Measurements from ENCODE around the gene FREM1. TPM values are rescaled to one million over a fixed set of nuclear protein-coding genes. Genes with fewer than 3 reads are reported as not detected.
A peak's percentile ranks its signal among the peaks of the same experiment; 100 is the strongest.

FREM1 gene
- polyA plus RNA-seq, 4 donors, result 1.1 to 16.9 (median 9.3) TPM

DNA sequence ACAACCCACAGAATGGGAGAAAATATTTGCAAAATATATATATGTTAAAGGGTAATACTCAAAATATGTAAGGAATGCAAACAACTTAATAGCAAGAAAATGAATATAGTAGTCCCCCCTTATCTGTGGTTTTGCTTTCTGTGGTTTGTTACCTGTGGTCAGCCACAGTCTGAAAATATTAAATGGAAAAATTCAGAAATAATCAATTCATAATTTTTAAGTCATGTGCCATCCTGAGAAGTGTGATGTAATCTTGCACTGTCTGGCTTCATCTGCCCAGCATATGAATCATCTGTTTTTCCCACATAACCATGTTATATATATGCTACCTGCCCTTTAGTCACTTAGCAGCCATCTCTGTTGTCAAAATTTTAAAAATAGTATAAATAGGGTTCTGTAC lies 199.4 kb downstream of the FREM1 start:
- no peaks in the 10 kb centered on the region for H3K36me3 ChIP-seq (ENCODE audit: control insufficient read depth in 3 of 3, insufficient read depth in 2 of 3, low read depth in 1 of 3, low read length in 3 of 3)
- no peak for FAIRE-seq
- H3K4me3 ChIP-seq (ENCODE audit: low read depth in 1 of 3, low read length in 3 of 3), result no peak overlapping the region
- H3K9me3 ChIP-seq (ENCODE audit: control insufficient read depth in 2 of 2, insufficient read depth in 1 of 2, low read depth in 1 of 2, low read length in 1 of 2), result no peaks in the 10 kb centered on the region
- H3K27me3 ChIP-seq (ENCODE audit: control insufficient read depth in 3 of 3, insufficient read depth in 3 of 3, low read length in 3 of 3), result no peaks in the 10 kb centered on the region
- H3K4me1 ChIP-seq (ENCODE audit: control insufficient read depth in 3 of 3, insufficient read depth in 2 of 3, low read depth in 1 of 3, low read length in 2 of 3), result no peaks in the 10 kb centered on the region
- no peak overlapping the region for H3K27ac ChIP-seq (ENCODE audit: low read depth in 1 of 3, low read length in 2 of 3)
- no peak for DNase-seq

DNA sequence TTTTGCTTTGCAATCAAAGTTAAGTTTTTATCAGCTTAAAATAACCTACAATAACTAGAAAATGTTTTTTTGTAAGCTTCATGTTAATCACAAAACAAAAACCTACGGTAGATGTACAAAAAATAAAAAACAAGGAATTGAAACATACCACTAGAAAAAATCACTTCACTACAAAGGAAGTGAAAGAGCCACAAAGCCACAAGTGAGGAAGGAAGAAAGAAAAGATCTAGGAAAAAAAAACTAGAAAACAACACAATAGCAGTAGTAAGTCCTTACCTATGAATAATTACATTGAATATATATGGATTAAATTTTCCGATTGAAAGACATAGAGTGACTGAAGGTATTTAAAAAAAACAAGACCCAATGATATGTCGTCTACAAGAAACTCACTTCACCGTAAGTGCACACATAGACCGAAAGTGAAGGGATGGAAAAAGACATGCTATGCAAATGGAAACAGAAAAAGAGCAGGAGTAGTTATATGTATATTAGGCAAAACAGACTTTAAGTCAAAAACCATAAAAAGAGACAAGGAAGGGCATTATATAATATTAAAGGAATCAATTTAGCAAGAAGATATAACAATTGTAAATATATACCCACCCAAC lies 203.6 kb downstream of the FREM1 start:
- no peak for DNase-seq
- 84 to 90% (median 88%) methylated on average over 5 of the region's 5 CpGs for WGBS, 3 donors
- no peaks in the 10 kb centered on the region for H3K4me1 ChIP-seq (ENCODE audit: control insufficient read depth in 3 of 3, insufficient read depth in 2 of 3, low read depth in 1 of 3, low read length in 2 of 3)
- H3K27ac ChIP-seq (ENCODE audit: low read depth in 1 of 3, low read length in 2 of 3), result no peak overlapping the region
- H3K36me3 ChIP-seq (ENCODE audit: control insufficient read depth in 3 of 3, insufficient read depth in 2 of 3, low read depth in 1 of 3, low read length in 3 of 3), result no peaks in the 10 kb centered on the region
- H3K9me3 ChIP-seq (ENCODE audit: control insufficient read depth in 2 of 2, insufficient read depth in 1 of 2, low read depth in 1 of 2, low read length in 1 of 2), result peaks cover 0 to 10% of the 10 kb centered on the region in 2 donors
- H3K27me3 ChIP-seq (ENCODE audit: control insufficient read depth in 3 of 3, insufficient read depth in 3 of 3, low read length in 3 of 3), result no peaks in the 10 kb centered on the region
- no peak overlapping the region for H3K4me3 ChIP-seq (ENCODE audit: low read depth in 1 of 3, low read length in 3 of 3)
- no peak for FAIRE-seq

- FAIRE-seq, result no peak
- Histone ChIP-seq H3K4me3 (ENCODE audit: low read depth in 1 of 3, low read length in 3 of 3) (no peak overlapping the region), H3K36me3 (ENCODE audit: control insufficient read depth in 3 of 3, insufficient read depth in 2 of 3, low read depth in 1 of 3, low read length in 3 of 3) (no peaks in the 10 kb centered on the region), H3K27ac (ENCODE audit: low read depth in 1 of 3, low read length in 2 of 3) (no peak overlapping the region), H3K27me3 (ENCODE audit: control insufficient read depth in 3 of 3, insufficient read depth in 3 of 3, low read length in 3 of 3) (peaks cover 0 to 3% (median 0%) of the 10 kb centered on the region in 3 donors), H3K9me3 (ENCODE audit: control insufficient read depth in 2 of 2, insufficient read depth in 1 of 2, low read depth in 1 of 2, low read length in 1 of 2) (peaks cover 0 to 10% of the 10 kb centered on the region in 2 donors), H3K4me1 (ENCODE audit: control insufficient read depth in 3 of 3, insufficient read depth in 2 of 3, low read depth in 1 of 3, low read length in 2 of 3) (no peaks in the 10 kb centered on the region)
- no peak for DNase-seq
These were observed 205.1 kb downstream of the FREM1 start for GRCh38 chr9:14705079-14705478.

DNA sequence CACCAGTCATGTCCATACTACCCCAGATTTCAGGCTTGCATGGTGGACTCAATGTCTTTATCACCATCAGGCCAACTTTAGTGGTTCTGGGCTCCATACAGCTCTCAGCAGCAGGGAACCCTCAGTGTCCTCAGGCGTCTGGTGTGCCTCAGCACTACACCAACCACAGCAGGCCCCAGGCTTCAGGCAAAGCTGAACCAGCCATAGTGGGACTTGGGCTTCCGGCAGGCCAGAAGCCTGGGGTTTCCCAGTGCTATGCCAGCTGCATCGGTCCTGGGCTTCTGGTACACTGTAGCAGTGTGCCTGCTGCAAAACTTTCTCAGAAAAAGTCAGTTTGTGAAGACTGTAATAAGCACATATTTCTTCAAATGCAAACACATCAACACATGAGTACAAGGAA lies 205.9 kb downstream of the FREM1 start:
- WGBS, 3 donors, result 87 to 95% (median 88%) methylated on average over 3 of the region's 3 CpGs
- peaks cover 0 to 10% of the 10 kb centered on the region in 2 donors for H3K9me3 ChIP-seq (ENCODE audit: control insufficient read depth in 2 of 2, insufficient read depth in 1 of 2, low read depth in 1 of 2, low read length in 1 of 2)
- no peak overlapping the region for H3K27ac ChIP-seq (ENCODE audit: low read depth in 1 of 3, low read length in 2 of 3)
- H3K27me3 ChIP-seq (ENCODE audit: control insufficient read depth in 3 of 3, insufficient read depth in 3 of 3, low read length in 3 of 3), result peaks cover 0 to 3% (median 0%) of the 10 kb centered on the region in 3 donors
- FAIRE-seq (no peak), DNase-seq (no peak)
- no peaks in the 10 kb centered on the region for H3K36me3 ChIP-seq (ENCODE audit: control insufficient read depth in 3 of 3, insufficient read depth in 2 of 3, low read depth in 1 of 3, low read length in 3 of 3)
- no peak overlapping the region for H3K4me3 ChIP-seq (ENCODE audit: low read depth in 1 of 3, low read length in 3 of 3)
- no peaks in the 10 kb centered on the region for H3K4me1 ChIP-seq (ENCODE audit: control insufficient read depth in 3 of 3, insufficient read depth in 2 of 3, low read depth in 1 of 3, low read length in 2 of 3)

DNA sequence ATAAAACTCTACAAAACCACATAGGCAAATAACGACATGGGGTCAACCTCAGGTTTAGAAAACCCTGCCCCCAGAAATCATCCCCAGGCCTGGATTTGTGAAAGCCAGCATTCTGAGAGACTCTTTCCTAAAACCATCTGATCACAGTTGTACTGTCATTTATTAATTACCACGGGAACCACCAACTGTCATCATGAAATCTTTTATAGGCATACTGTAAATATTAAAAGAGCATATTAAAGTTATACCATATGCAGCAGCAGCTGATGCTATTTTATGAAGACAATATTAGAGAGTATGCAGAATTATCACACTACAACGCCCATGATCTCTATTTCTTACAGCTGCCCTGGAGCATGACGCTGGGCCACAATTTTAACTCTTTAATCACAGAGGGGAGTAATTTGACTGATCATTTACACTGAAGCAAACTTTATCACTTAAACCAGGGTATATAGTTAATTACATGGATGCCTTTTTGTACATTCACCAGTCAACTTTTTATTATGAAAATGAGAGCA lies 208.0 kb downstream of the FREM1 start:
- FAIRE-seq (no peak), DNase-seq (no peak)
- H3K27ac ChIP-seq (ENCODE audit: low read depth in 1 of 3, low read length in 2 of 3), result no peak overlapping the region
- H3K9me3 ChIP-seq (ENCODE audit: control insufficient read depth in 2 of 2, insufficient read depth in 1 of 2, low read depth in 1 of 2, low read length in 1 of 2), result peaks cover 0 to 10% of the 10 kb centered on the region in 2 donors
- H3K4me1 ChIP-seq (ENCODE audit: control insufficient read depth in 3 of 3, insufficient read depth in 2 of 3, low read depth in 1 of 3, low read length in 2 of 3), result no peaks in the 10 kb centered on the region
- no peak overlapping the region for H3K4me3 ChIP-seq (ENCODE audit: low read depth in 1 of 3, low read length in 3 of 3)
- H3K36me3 ChIP-seq (ENCODE audit: control insufficient read depth in 3 of 3, insufficient read depth in 2 of 3, low read depth in 1 of 3, low read length in 3 of 3), result no peaks in the 10 kb centered on the region
- 37 to 56% (median 53%) methylated on average over 4 of the region's 4 CpGs for WGBS, 3 donors
- peaks cover 0 to 3% (median 0%) of the 10 kb centered on the region in 3 donors for H3K27me3 ChIP-seq (ENCODE audit: control insufficient read depth in 3 of 3, insufficient read depth in 3 of 3, low read length in 3 of 3)

- 1 to 2% (median 1%) methylated on average over 30 to 50 of the region's 50 CpGs for WGBS, 3 donors
- FAIRE-seq (no peak), DNase-seq (peak; percentile 73 to 85)
- H3K27me3 ChIP-seq (ENCODE audit: control insufficient read depth in 3 of 3, insufficient read depth in 3 of 3, low read length in 3 of 3), result no peaks in the 10 kb centered on the region
- H3K4me3 ChIP-seq (ENCODE audit: low read depth in 1 of 3, low read length in 3 of 3), result peak within 1 kb of the TSS; percentile 66 to 98 (median 79)
- peaks cover 0 to 8% (median 3%) of the 10 kb centered on the region in 3 donors for H3K4me1 ChIP-seq (ENCODE audit: control insufficient read depth in 3 of 3, insufficient read depth in 2 of 3, low read depth in 1 of 3, low read length in 2 of 3)
- H3K9me3 ChIP-seq (ENCODE audit: control insufficient read depth in 2 of 2, insufficient read depth in 1 of 2, low read depth in 1 of 2, low read length in 1 of 2), result no peaks in the 10 kb centered on the region
- H3K27ac ChIP-seq (ENCODE audit: low read depth in 1 of 3, low read length in 2 of 3), result peak within 1 kb of the TSS; percentile 47 to 75 (median 60)
- peaks cover 0 to 8% (median 6%) of the 10 kb centered on the region in 3 donors for H3K36me3 ChIP-seq (ENCODE audit: control insufficient read depth in 3 of 3, insufficient read depth in 2 of 3, low read depth in 1 of 3, low read length in 3 of 3)
These were observed 216.9 kb downstream of the FREM1 start, which contains the start of gene ZDHHC21 for GRCh38 chr9:14693251-14693861. Gene ZDHHC21, minus strand, starts transcription at chr9:14693432. Its CDS starts 19,092 bp downstream, at chr9:14674340.

DNA sequence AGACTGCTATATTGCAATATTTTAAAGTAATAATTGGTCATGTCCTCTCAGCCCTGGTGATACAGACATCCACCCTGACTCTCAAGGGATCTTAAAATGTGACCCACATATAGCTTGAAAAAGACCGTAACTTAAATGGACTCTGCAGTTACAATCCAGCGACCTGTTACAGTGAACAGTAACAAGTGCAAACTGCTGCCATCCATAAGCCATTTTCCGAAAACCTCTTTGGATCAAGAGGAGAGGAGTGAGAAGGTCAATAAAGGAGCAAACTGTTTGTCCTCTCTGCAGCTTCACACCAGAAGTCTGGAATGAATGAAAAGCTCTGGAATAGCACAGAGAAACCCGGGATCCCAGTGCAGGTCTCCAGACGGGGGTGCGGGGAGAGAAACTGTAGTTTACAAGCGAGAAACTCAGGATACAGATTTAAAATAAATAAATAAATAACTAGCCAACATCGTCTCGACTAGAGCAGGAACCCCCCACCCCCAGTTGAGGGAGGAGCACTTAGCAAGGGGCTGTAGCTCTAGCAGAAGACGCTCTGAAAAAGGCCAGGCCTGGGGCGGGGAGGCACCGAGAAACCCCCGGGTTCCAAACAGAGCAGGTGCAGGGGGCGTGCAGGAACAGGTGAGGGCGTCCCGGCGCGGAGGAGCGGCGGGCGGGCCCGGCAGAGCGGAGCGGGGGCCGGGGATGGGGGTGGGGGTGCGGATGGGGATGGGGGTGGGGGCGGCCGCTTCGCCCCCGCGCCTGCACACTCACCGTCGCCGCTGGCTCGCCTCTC lies 217.6 kb downstream of the FREM1 start:
- H3K27me3 ChIP-seq (ENCODE audit: control insufficient read depth in 3 of 3, insufficient read depth in 3 of 3, low read length in 3 of 3), result no peaks in the 10 kb centered on the region
- no peaks in the 10 kb centered on the region for H3K9me3 ChIP-seq (ENCODE audit: control insufficient read depth in 2 of 2, insufficient read depth in 1 of 2, low read depth in 1 of 2, low read length in 1 of 2)
- H3K4me3 ChIP-seq (ENCODE audit: low read depth in 1 of 3, low read length in 3 of 3), result peak overlapping the region; percentile 66 to 98 (median 79)
- peak overlapping the region; percentile 43 to 75 (median 47) for H3K27ac ChIP-seq (ENCODE audit: low read depth in 1 of 3, low read length in 2 of 3)
- FAIRE-seq (no peak), DNase-seq (peak; percentile 52 to 60)
- peaks cover 0 to 12% (median 6%) of the 10 kb centered on the region in 3 donors for H3K36me3 ChIP-seq (ENCODE audit: control insufficient read depth in 3 of 3, insufficient read depth in 2 of 3, low read depth in 1 of 3, low read length in 3 of 3)
- peaks cover 0 to 8% (median 3%) of the 10 kb centered on the region in 3 donors for H3K4me1 ChIP-seq (ENCODE audit: control insufficient read depth in 3 of 3, insufficient read depth in 2 of 3, low read depth in 1 of 3, low read length in 2 of 3)
- WGBS, 3 donors, result 1% methylated on average over 17 to 33 of the region's 35 CpGs

GRCh38 chr9:14690948-14691730 lies 219.1 kb downstream of the FREM1 start:
- 63 to 74% (median 66%) methylated on average over 7 of the region's 7 CpGs for WGBS, 3 donors
- Histone ChIP-seq H3K27me3 (ENCODE audit: control insufficient read depth in 3 of 3, insufficient read depth in 3 of 3, low read length in 3 of 3) (no peaks in the 10 kb centered on the region), H3K36me3 (ENCODE audit: control insufficient read depth in 3 of 3, insufficient read depth in 2 of 3, low read depth in 1 of 3, low read length in 3 of 3) (peaks cover 2 to 12% (median 10%) of the 10 kb centered on the region in 3 donors), H3K9me3 (ENCODE audit: control insufficient read depth in 2 of 2, insufficient read depth in 1 of 2, low read depth in 1 of 2, low read length in 1 of 2) (no peaks in the 10 kb centered on the region), H3K27ac (ENCODE audit: low read depth in 1 of 3, low read length in 2 of 3) (no peak overlapping the region), H3K4me3 (ENCODE audit: low read depth in 1 of 3, low read length in 3 of 3) (no peak overlapping the region), H3K4me1 (ENCODE audit: control insufficient read depth in 3 of 3, insufficient read depth in 2 of 3, low read depth in 1 of 3, low read length in 2 of 3) (peaks cover 0 to 8% (median 3%) of the 10 kb centered on the region in 3 donors)
- no peak for FAIRE-seq
- no peak for DNase-seq

All from small intestine (tissue), 7 donors.